Peyer's patch (tissue), 4 donors: Measurements from ENCODE around the gene ACTL7B.

Experiments used
- CTCF ChIP-seq, 6 experiments: fragments of 450-650 bp in 4 of 6; fragments of 200-600 bp in 2 of 6; sonication (generic) in 1 of 6; IDR thresholded peaks; one replicate each; pipeline ENCODE4 v1.5.1; 2017 to 2019; ENCODE audit warnings: antibody characterized with exemption in 6 of 6, mild to moderate bottlenecking in 3 of 6, moderate library complexity in 1 of 6
- POLR2A ChIP-seq, 2 donors: fragments of 450-650 bp; IDR thresholded peaks; one replicate each; pipeline ENCODE4 v1.5.1; 2017; ENCODE audit warnings: antibody characterized with exemption in 2 of 2, mild to moderate bottlenecking in 2 of 2, moderate library complexity in 2 of 2

DNA sequence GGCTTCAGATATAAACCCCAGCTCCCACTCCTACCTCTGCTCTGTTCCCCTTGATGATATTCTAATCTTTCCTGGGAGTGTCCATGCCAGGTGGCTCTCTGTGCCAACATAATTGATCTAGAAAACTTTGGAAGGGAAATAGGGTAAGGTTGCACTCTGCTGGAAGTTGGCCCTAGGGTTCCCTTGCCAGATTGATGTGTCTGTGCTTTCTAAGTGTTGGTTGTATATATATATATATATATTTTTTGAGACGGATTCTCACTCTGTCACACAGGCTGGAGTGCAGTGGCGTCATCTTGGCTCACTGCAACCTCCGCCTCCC lies 23.6 kb downstream of the ACTL7B start:
- no peak for TF ChIP-seq CTCF (IDR thresholded peaks at IDR 0.05)
- no peak for TF ChIP-seq POLR2A (IDR thresholded peaks at IDR 0.05)
